GM21825 (cell line): ENCODE data around the gene KIF16B.

Source experiments
- ATAC-seq: cut with Tn5 transposase; IDR thresholded peaks from one replicate; pipeline ENCODE4 v1.9.1; 2021; ENCODE audit warnings: mild to moderate bottlenecking, moderate library complexity; ENCODE audit not compliant: unreplicated experiment

Gene KIF16B

GRCh38 chr20:16483024-16483423, 90.2 kb downstream of the KIF16B start:
- ATAC-seq: no peak

- ATAC-seq: no peak
Observed at GRCh38 chr20:16481977-16482376, 91.3 kb downstream of the KIF16B start.

GRCh38 chr20:16479666-16480065, 93.6 kb downstream of the KIF16B start:
- no peak for ATAC-seq

- no peak for ATAC-seq
Observed at GRCh38 chr20:16477632-16478031, 95.6 kb downstream of the KIF16B start.

- ATAC-seq: peak; percentile 57
Observed at GRCh38 chr20:16476032-16476431, 97.2 kb downstream of the KIF16B start.

GRCh38 chr20:16475225-16475624, 98.0 kb downstream of the KIF16B start:
- no peak for ATAC-seq

- ATAC-seq: no peak
Observed at GRCh38 chr20:16474363-16474762, 98.9 kb downstream of the KIF16B start.

- no peak for ATAC-seq
Observed at GRCh38 chr20:16472045-16472872, 101.0 kb downstream of the KIF16B start.

GRCh38 chr20:16469395-16469905, 103.8 kb downstream of the KIF16B start:
- no peak for ATAC-seq

GRCh38 chr20:16462711-16463110, 110.5 kb downstream of the KIF16B start:
- ATAC-seq: no peak

- no peak for ATAC-seq
Observed at GRCh38 chr20:16459019-16459700, 114.1 kb downstream of the KIF16B start.

- no peak for ATAC-seq
Observed at GRCh38 chr20:16457514-16457913, 115.7 kb downstream of the KIF16B start.

GRCh38 chr20:16455324-16455723, 117.9 kb downstream of the KIF16B start:
- ATAC-seq: no peak

- ATAC-seq: no peak
Observed at GRCh38 chr20:16451982-16452381, 121.3 kb downstream of the KIF16B start.

GRCh38 chr20:16451001-16451400, 122.2 kb downstream of the KIF16B start:
- ATAC-seq: no peak

GRCh38 chr20:16446991-16447390, 126.3 kb downstream of the KIF16B start:
- no peak for ATAC-seq

- ATAC-seq: no peak
Observed at GRCh38 chr20:16446246-16446645, 127.0 kb downstream of the KIF16B start.

- no peak for ATAC-seq
Observed at GRCh38 chr20:16445482-16445881, 127.8 kb downstream of the KIF16B start.

- no peak for ATAC-seq
Observed at GRCh38 chr20:16444057-16444777, 129.0 kb downstream of the KIF16B start.

- no peak for ATAC-seq
Observed at GRCh38 chr20:16441546-16442164, 131.6 kb downstream of the KIF16B start.

- ATAC-seq: no peak
Observed at GRCh38 chr20:16440686-16441085, 132.6 kb downstream of the KIF16B start.
